Measurements from ENCODE around the gene RAB33B. TPM values are rescaled to one million over a fixed set of nuclear protein-coding genes. Genes with fewer than 3 reads are reported as not detected.

RAB33B gene
- polyA plus RNA-seq, 1 donor (not counting 4 experiments of a cell fraction or from before 2014, with no cell fraction given) = 4.4 TPM

GRCh38 chr4:139503622-139504166, 49.8 kb downstream of the RAB33B start:
- Histone ChIP-seq H3K9ac (ENCODE audit: control insufficient read depth, extremely low read depth, insufficient read depth, low read length) (no peak overlapping the region), H4K20me1 (ENCODE audit: control insufficient read depth, extremely low read depth, insufficient read depth, low read length) (no peaks in the 10 kb centered on the region), H3K4me3 (ENCODE audit: control insufficient read depth in 2 of 3, extremely low read depth in 1 of 3, insufficient read depth in 2 of 3, low read depth in 1 of 3, low read length in 3 of 3) (no peak overlapping the region), H3K9me3 (ENCODE audit: control insufficient read depth, low read depth, low read length) (no peaks in the 10 kb centered on the region), H3K36me3 (ENCODE audit: control insufficient read depth in 2 of 2, extremely low read depth in 1 of 2, insufficient read depth in 2 of 2, low read length in 2 of 2) (peaks cover 0 to 5% of the 10 kb centered on the region in 2 experiments), H3K9me1 (ENCODE audit: control insufficient read depth, extremely low read depth, insufficient read depth, low read length) (no peaks in the 10 kb centered on the region), H3K27ac (ENCODE audit: control insufficient read depth, insufficient read depth, low read length) (no peak overlapping the region), H3K4me1 (ENCODE audit: control insufficient read depth, extremely low read depth, insufficient read depth, low read length) (no peaks in the 10 kb centered on the region), H3K79me2 (ENCODE audit: control insufficient read depth, insufficient read depth, low read length) (no peaks in the 10 kb centered on the region), H2AFZ (ENCODE audit: control insufficient read depth, low read length) (no peak overlapping the region), H3K27me3 (ENCODE audit: control insufficient read depth, extremely low read depth, insufficient read depth, low read length) (no peaks in the 10 kb centered on the region), H3K4me2 (ENCODE audit: control insufficient read depth, extremely low read depth, insufficient read depth, low read depth, low read length) (no peak overlapping the region)
- FAIRE-seq = no peak
- TF ChIP-seq EZH2 (IDR thresholded peaks at IDR 0.05; ENCODE audit: low read length) (no peak), CTCF (optimal IDR thresholded peaks at IDR 0.05 in 1 of 3, IDR thresholded peaks at IDR 0.05 in 1 of 3, conservative IDR thresholded peaks at IDR 0.05 in 1 of 3; ENCODE audit: extremely low read depth in 1 of 3, insufficient read depth in 2 of 3, low read length in 3 of 3) (no peak)
- no peak for DNase-seq (ENCODE audit: low read depth, low spot score)
- dilution Hi-C loops (cut with MboI; ENCODE audit: extremely low pct_ligation_motif_present, low sequenced_read_pairs) = no loop called here

GRCh38 chr4:139506774-139507173, 52.9 kb downstream of the RAB33B start:
- Histone ChIP-seq H3K27me3 (ENCODE audit: control insufficient read depth, extremely low read depth, insufficient read depth, low read length) (no peaks in the 10 kb centered on the region), H3K27ac (ENCODE audit: control insufficient read depth, insufficient read depth, low read length) (no peak overlapping the region), H3K4me2 (ENCODE audit: control insufficient read depth, extremely low read depth, insufficient read depth, low read depth, low read length) (no peak overlapping the region), H3K9me3 (ENCODE audit: control insufficient read depth, low read depth, low read length) (no peaks in the 10 kb centered on the region), H2AFZ (ENCODE audit: control insufficient read depth, low read length) (no peak overlapping the region), H3K79me2 (ENCODE audit: control insufficient read depth, insufficient read depth, low read length) (no peaks in the 10 kb centered on the region), H3K4me3 (ENCODE audit: control insufficient read depth in 2 of 3, extremely low read depth in 1 of 3, insufficient read depth in 2 of 3, low read depth in 1 of 3, low read length in 3 of 3) (no peak overlapping the region), H4K20me1 (ENCODE audit: control insufficient read depth, extremely low read depth, insufficient read depth, low read length) (no peaks in the 10 kb centered on the region), H3K9ac (ENCODE audit: control insufficient read depth, extremely low read depth, insufficient read depth, low read length) (no peak overlapping the region), H3K4me1 (ENCODE audit: control insufficient read depth, extremely low read depth, insufficient read depth, low read length) (no peaks in the 10 kb centered on the region), H3K9me1 (ENCODE audit: control insufficient read depth, extremely low read depth, insufficient read depth, low read length) (no peaks in the 10 kb centered on the region), H3K36me3 (ENCODE audit: control insufficient read depth in 2 of 2, extremely low read depth in 1 of 2, insufficient read depth in 2 of 2, low read length in 2 of 2) (peaks cover 12% of the 10 kb centered on the region in 2 experiments)
- DNase-seq (ENCODE audit: low read depth, low spot score) = no peak
- dilution Hi-C loops (cut with MboI; ENCODE audit: extremely low pct_ligation_motif_present, low sequenced_read_pairs) = no loop called here
- no peak for FAIRE-seq
- no peak for TF ChIP-seq CTCF (optimal IDR thresholded peaks at IDR 0.05 in 1 of 3, IDR thresholded peaks at IDR 0.05 in 1 of 3, conservative IDR thresholded peaks at IDR 0.05 in 1 of 3; ENCODE audit: extremely low read depth in 1 of 3, insufficient read depth in 2 of 3, low read length in 3 of 3)
- no peak for TF ChIP-seq EZH2 (IDR thresholded peaks at IDR 0.05; ENCODE audit: low read length)

Data from keratinocyte (primary cell).